ENCODE results near the gene SLC5A2. TPM values are rescaled to one million over a fixed set of nuclear protein-coding genes. Genes with fewer than 3 reads are reported as not detected.

Gene SLC5A2
- total and polyA plus RNA-seq, 2 of the 13 experiments (the other 11 are each of a cell fraction or from before 2014, with no cell fraction given), result 0.24 to 0.97 TPM

DNA sequence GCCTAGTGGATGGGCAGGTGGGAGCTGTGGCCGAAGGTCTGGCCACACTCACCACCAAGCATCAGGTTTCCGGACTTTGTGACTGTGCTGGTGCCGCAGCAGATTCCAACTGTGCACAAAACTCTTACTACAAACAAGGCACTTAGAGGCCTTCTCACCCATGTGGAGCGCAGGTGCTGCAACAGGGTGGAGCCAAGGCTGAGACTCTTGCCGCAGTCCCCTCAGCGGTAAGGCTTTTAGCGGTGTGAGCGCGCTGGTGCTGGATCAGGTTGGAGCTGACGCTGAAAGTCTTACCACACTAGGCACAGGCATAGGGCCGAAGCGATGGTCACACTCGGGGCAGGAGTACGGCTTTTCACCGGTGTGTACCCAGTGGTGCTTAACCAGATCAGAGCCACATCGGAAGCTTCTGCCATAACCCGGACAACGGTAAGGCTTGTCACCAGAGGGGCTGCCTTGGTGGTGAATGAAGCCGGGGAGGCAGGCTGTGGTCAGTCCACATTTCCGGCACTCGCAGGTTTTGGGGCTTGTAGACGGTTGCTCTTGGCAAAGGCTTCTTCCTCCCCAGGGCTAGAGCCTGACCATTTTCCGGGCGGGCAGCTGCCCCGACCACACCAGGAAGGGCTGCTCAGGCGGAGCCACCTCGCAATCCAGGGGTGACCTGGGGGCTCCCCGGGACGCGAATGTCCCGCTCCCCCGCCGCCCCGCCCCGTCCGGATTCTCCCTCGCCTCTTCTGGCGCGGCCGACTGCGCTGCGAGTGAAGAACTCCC lies 24.7 kb upstream of the SLC5A2 start (continued):
- TF ChIP-seq TGIF2 (CRISPR knock-in tag; IDR thresholded peaks at IDR 0.05), result peak; percentile 96; the same call in 1 of the 2 replicates
- TF ChIP-seq TARDBP (CRISPR knock-in tag; IDR thresholded peaks at IDR 0.05), result peak; percentile 95
- TF ChIP-seq TAF1 (CRISPR knock-in tag; IDR thresholded peaks at IDR 0.05), result peak; percentile 90
- peak; percentile 97 for TF ChIP-seq HDAC1 (CRISPR knock-in tag; IDR thresholded peaks at IDR 0.05)
- TF ChIP-seq, protein P1, sequence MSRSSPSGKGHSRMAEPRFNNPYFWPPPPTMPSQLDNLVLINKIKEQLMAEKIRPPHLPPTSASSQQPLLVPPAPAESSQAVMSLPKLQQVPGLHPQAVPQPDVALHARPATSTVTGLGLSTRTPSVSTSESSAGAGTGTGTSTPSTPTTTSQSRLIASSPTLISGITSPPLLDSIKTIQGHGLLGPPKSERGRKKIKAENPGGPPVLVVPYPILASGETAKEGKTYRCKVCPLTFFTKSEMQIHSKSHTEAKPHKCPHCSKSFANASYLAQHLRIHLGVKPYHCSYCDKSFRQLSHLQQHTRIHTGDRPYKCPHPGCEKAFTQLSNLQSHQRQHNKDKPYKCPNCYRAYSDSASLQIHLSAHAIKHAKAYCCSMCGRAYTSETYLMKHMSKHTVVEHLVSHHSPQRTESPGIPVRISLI (CRISPR knock-in tag; IDR thresholded peaks at IDR 0.05; ENCODE audit: borderline replicate concordance), result peak; percentile 44; the same call in 1 of the 2 replicates
- TF ChIP-seq ZNF570 (CRISPR knock-in tag; IDR thresholded peaks at IDR 0.05; ENCODE audit: borderline replicate concordance), result no peak
- TF ChIP-seq ZNF678 (CRISPR knock-in tag; IDR thresholded peaks at IDR 0.05), result no peak
- no peak for TF ChIP-seq MTF2 (CRISPR knock-in tag; IDR thresholded peaks at IDR 0.05; ENCODE audit: borderline replicate concordance)
- no peak for TF ChIP-seq ATF1 (CRISPR knock-in tag; IDR thresholded peaks at IDR 0.05)
- no peak for TF ChIP-seq CENPX (CRISPR knock-in tag; IDR thresholded peaks at IDR 0.05)
- peak; percentile 81; the same call in 1 of the 2 replicates for TF ChIP-seq ZKSCAN8 (CRISPR knock-in tag; IDR thresholded peaks at IDR 0.05; ENCODE audit: borderline replicate concordance)
- TF ChIP-seq HMGA1 (CRISPR knock-in tag; conservative IDR thresholded peaks at IDR 0.05), result no peak
- TF ChIP-seq, protein P2, sequence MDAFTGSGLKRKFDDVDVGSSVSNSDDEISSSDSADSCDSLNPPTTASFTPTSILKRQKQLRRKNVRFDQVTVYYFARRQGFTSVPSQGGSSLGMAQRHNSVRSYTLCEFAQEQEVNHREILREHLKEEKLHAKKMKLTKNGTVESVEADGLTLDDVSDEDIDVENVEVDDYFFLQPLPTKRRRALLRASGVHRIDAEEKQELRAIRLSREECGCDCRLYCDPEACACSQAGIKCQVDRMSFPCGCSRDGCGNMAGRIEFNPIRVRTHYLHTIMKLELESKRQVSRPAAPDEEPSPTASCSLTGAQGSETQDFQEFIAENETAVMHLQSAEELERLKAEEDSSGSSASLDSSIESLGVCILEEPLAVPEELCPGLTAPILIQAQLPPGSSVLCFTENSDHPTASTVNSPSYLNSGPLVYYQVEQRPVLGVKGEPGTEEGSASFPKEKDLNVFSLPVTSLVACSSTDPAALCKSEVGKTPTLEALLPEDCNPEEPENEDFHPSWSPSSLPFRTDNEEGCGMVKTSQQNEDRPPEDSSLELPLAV (CRISPR knock-in tag; conservative IDR thresholded peaks at IDR 0.05; ENCODE audit: low read depth), result no peak
- TF ChIP-seq, protein P3, sequence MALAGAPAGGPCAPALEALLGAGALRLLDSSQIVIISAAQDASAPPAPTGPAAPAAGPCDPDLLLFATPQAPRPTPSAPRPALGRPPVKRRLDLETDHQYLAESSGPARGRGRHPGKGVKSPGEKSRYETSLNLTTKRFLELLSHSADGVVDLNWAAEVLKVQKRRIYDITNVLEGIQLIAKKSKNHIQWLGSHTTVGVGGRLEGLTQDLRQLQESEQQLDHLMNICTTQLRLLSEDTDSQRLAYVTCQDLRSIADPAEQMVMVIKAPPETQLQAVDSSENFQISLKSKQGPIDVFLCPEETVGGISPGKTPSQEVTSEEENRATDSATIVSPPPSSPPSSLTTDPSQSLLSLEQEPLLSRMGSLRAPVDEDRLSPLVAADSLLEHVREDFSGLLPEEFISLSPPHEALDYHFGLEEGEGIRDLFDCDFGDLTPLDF (CRISPR knock-in tag; IDR thresholded peaks at IDR 0.05), result no peak
- no peak for TF ChIP-seq CC2D1A (CRISPR knock-in tag; IDR thresholded peaks at IDR 0.05)
- peak; percentile 37; the same call in 1 of the 2 replicates for TF ChIP-seq ZKSCAN1 (IDR thresholded peaks at IDR 0.05; ENCODE audit: low read length)
- no peak for TF ChIP-seq FOXA1 (IDR thresholded peaks at IDR 0.05)
- TF ChIP-seq FOXA1 (CRISPR knock-in tag; IDR thresholded peaks at IDR 0.05), result peak; percentile 76
- TF ChIP-seq, protein P4, sequence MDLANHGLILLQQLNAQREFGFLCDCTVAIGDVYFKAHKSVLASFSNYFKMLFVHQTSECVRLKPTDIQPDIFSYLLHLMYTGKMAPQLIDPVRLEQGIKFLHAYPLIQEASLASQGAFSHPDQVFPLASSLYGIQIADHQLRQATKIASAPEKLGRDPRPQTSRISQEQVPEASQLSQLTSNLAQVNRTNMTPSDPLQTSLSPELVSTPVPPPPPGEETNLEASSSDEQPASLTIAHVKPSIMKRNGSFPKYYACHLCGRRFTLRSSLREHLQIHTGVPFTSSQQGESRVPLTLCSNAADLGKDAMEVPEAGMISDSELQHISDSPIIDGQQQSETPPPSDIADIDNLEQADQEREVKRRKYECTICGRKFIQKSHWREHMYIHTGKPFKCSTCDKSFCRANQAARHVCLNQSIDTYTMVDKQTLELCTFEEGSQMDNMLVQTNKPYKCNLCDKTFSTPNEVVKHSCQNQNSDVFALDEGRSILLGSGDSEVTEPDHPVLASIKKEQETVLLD (CRISPR knock-in tag; IDR thresholded peaks at IDR 0.05; ENCODE audit: low read depth), result peak; percentile 86; the same call in 1 of the 2 replicates
- no peak for TF ChIP-seq GLI4 (CRISPR knock-in tag; IDR thresholded peaks at IDR 0.05; ENCODE audit: borderline replicate concordance)
- TF ChIP-seq ZNF543 (CRISPR knock-in tag; IDR thresholded peaks at IDR 0.05), result no peak
- peak; percentile 52; the same call in 1 of the 2 replicates for TF ChIP-seq ZNF160 (CRISPR knock-in tag; IDR thresholded peaks at IDR 0.05)
- peak; percentile 90 for TF ChIP-seq ZMYM3 (CRISPR knock-in tag; IDR thresholded peaks at IDR 0.05)
- TF ChIP-seq, protein P5, sequence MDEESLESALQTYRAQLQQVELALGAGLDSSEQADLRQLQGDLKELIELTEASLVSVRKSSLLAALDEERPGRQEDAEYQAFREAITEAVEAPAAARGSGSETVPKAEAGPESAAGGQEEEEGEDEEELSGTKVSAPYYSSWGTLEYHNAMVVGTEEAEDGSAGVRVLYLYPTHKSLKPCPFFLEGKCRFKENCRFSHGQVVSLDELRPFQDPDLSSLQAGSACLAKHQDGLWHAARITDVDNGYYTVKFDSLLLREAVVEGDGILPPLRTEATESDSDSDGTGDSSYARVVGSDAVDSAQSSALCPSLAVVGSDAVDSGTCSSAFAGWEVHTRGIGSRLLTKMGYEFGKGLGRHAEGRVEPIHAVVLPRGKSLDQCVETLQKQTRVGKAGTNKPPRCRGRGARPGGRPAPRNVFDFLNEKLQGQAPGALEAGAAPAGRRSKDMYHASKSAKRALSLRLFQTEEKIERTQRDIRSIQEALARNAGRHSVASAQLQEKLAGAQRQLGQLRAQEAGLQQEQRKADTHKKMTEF (CRISPR knock-in tag; IDR thresholded peaks at IDR 0.05), result peak; percentile 79
